DOHH2 (cell line): Measurements from ENCODE around the gene ABCC6.

Source experiments
- H3F3A ChIP-seq: fragments of 200-600 bp; sonication (generic), shearing (Covaris generic); 2 replicates; pipeline ENCODE4 v1.6.0; 2016; ENCODE audit warnings: antibody characterized with exemption, mild to moderate bottlenecking; ENCODE audit not compliant: control insufficient read depth, insufficient read depth
- H3K27ac ChIP-seq: fragments of 200-600 bp; sonication (generic); 2 replicates; pipeline ENCODE4 v1.5.1; 2014; ENCODE audit warnings: low read depth, mild to moderate bottlenecking, low read length, moderate library complexity
- H3K27me3 ChIP-seq: fragments of 200-600 bp; sonication (generic); 2 replicates; pipeline ENCODE4 v1.6.1; 2014; ENCODE audit warnings: mild to moderate bottlenecking, low read length, mixed read lengths; ENCODE audit not compliant: control insufficient read depth
- H3K36me3 ChIP-seq: fragments of 200-600 bp; sonication (generic); 2 replicates; pipeline ENCODE4 v1.6.1; 2014; ENCODE audit warnings: mild to moderate bottlenecking, low read length, moderate library complexity, mixed read lengths; ENCODE audit not compliant: control insufficient read depth
- H3K4me1 ChIP-seq: fragments of 200-600 bp; sonication (generic); 2 replicates; pipeline ENCODE4 v1.6.1; 2014; ENCODE audit warnings: mild to moderate bottlenecking, low read length, mixed read lengths; ENCODE audit not compliant: control insufficient read depth
- H3K4me2 ChIP-seq: fragments of 200-600 bp; sonication (generic); 2 replicates; pipeline ENCODE4 v1.6.0; 2014; ENCODE audit warnings: mild to moderate bottlenecking, low read length, moderate library complexity
- H3K4me3 ChIP-seq: fragments of 200-600 bp; sonication (generic); 2 replicates; pipeline ENCODE4 v1.5.1; 2014; ENCODE audit warnings: mild to moderate bottlenecking, low read length, mixed read lengths
- H3K79me2 ChIP-seq: fragments of 200-600 bp; sonication (generic); 2 replicates; pipeline ENCODE4 v1.6.1; 2014; ENCODE audit warnings: mild to moderate bottlenecking, low read length, mixed read lengths; ENCODE audit not compliant: control insufficient read depth
- H3K9me2 ChIP-seq: fragments of 200-600 bp; sonication (generic); replicated peaks from 2 replicates; pipeline ENCODE4 v1.6.1; 2014; ENCODE audit warnings: mild to moderate bottlenecking, low read length, mixed read lengths; ENCODE audit not compliant: control insufficient read depth
- H3K9me3 ChIP-seq: fragments of 200-600 bp; sonication (generic); 2 replicates; pipeline ENCODE4 v1.6.1; 2014; ENCODE audit warnings: antibody characterized with exemption, low read length, mixed read lengths; ENCODE audit not compliant: control insufficient read depth, insufficient read depth
- H4K20me1 ChIP-seq: fragments of 200-600 bp; sonication (generic); 2 replicates; pipeline ENCODE4 v1.6.0; 2014; ENCODE audit warnings: low read depth, mild to moderate bottlenecking, antibody characterized with exemption, low read length, moderate library complexity; ENCODE audit not compliant: control insufficient read depth, insufficient read depth
- EZH2phosphoT487 ChIP-seq: fragments of 200-600 bp; sonication (generic); IDR thresholded peaks from 2 replicates; pipeline ENCODE4 v1.6.1; 2017; ENCODE audit warnings: borderline replicate concordance, mild to moderate bottlenecking, antibody characterized with exemption, low read length, moderate library complexity, mixed read lengths
- TF ChIP-seq, protein P1 (sequence below): fragments of 200-600 bp; sonication (generic); IDR thresholded peaks from one replicate; pipeline ENCODE4 v1.5.1; 2014; ENCODE audit warnings: antibody characterized with exemption, mild to moderate bottlenecking, low read depth, low read length; ENCODE audit not compliant: poor library complexity, severe bottlenecking

Gene ABCC6

DNA sequence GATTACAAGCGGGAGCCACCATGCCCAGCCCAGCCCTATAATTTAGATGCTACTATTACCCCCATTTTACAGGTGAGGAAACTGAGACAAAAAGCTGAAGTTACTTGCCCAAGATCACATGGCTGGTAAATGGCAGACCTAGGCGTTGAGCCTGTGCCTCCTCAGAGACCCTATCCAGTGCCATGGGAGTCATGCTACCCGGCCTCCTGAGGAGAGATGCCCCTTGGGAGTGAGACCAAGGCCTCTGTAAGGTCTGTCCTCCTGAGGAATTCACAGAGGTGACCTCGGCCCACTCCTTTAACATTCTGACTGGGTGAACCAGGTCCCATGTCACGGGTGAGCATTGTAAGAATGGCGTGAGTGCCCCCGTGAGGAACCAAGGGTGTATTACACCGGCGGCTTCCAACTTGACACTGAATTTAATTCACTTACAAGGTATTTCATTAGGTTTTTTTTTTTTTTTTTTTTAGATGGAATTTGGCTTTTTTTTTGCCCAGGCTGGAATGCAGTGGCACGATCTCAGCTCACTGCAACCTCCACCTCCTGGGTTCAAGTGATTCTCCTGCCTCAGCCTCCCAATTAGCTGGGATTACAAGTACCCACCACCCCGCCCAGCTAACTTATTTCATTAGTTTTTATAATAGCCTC, 95.7 kb downstream of the ABCC6 start:
- H3K9me3 ChIP-seq: peaks cover 7% of the 10 kb centered on the region; the same call in 1 of the 2 replicates
- H3K4me2 ChIP-seq: no peak overlapping the region
- H3K27me3 ChIP-seq: no peaks in the 10 kb centered on the region
- H3K4me3 ChIP-seq: no peak overlapping the region
- H3K4me1 ChIP-seq: peaks cover 3% of the 10 kb centered on the region
- no peaks in the 10 kb centered on the region for H3K79me2 ChIP-seq
- no peak overlapping the region for H3K27ac ChIP-seq
- no peaks in the 10 kb centered on the region for H4K20me1 ChIP-seq
- H3F3A ChIP-seq: no peaks in the 10 kb centered on the region
- TF ChIP-seq EZH2phosphoT487: no peak
- TF ChIP-seq, protein P1, sequence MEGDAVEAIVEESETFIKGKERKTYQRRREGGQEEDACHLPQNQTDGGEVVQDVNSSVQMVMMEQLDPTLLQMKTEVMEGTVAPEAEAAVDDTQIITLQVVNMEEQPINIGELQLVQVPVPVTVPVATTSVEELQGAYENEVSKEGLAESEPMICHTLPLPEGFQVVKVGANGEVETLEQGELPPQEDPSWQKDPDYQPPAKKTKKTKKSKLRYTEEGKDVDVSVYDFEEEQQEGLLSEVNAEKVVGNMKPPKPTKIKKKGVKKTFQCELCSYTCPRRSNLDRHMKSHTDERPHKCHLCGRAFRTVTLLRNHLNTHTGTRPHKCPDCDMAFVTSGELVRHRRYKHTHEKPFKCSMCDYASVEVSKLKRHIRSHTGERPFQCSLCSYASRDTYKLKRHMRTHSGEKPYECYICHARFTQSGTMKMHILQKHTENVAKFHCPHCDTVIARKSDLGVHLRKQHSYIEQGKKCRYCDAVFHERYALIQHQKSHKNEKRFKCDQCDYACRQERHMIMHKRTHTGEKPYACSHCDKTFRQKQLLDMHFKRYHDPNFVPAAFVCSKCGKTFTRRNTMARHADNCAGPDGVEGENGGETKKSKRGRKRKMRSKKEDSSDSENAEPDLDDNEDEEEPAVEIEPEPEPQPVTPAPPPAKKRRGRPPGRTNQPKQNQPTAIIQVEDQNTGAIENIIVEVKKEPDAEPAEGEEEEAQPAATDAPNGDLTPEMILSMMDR: peak; percentile 83
- H3K9me2 ChIP-seq: no peaks in the 10 kb centered on the region
- H3K36me3 ChIP-seq: peaks cover 64% of the 10 kb centered on the region

DNA sequence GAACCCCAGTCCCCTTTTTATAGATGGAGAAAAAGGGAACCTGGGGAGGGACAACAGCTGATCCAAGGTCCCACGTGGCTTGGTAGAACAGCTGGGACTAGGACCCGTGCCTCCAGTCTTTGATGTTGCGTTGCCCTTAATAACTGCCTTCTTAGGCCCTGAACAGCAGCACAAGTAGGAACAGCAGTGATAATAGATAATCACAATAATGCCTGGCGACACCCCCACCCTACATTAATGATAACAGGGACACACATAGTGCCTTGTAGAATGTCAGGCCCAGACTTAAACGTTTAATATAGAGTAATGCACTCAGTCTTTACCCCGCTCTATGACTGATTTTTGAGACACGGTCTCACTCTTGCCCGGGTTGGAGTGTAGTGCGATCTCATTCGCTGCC, 96.4 kb downstream of the ABCC6 start:
- Histone ChIP-seq H3K79me2 (no peaks in the 10 kb centered on the region), H3K4me3 (no peak overlapping the region), H3K9me2 (no peaks in the 10 kb centered on the region), H3K9me3 (peaks cover 7% of the 10 kb centered on the region; the same call in 1 of the 2 replicates), H3K4me2 (no peak overlapping the region), H3K27ac (no peak overlapping the region), H3K4me1 (peaks cover 3% of the 10 kb centered on the region), H3F3A (no peaks in the 10 kb centered on the region), H4K20me1 (no peaks in the 10 kb centered on the region), H3K36me3 (peaks cover 68% of the 10 kb centered on the region), H3K27me3 (no peaks in the 10 kb centered on the region)
- TF ChIP-seq, protein P1: no peak
- no peak for TF ChIP-seq EZH2phosphoT487

DNA sequence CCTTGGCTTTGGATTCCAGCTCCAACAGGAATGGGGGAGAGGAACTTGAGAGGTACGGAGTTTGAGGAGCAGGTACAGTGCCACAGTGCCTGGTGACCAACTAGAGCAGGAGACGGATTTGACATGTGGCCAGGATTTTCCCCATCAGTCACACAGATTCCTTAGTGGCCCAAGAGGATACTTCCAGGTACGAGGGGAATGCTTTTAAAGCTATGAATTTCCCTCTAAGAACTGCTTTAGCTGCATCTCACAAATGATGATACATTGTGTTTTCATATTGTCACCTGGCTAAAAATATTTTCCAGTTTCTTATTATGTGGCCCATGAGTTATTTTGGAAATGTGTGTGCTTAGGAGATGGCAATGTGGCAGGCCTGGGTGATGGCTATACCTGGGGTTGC, 98.3 kb downstream of the ABCC6 start:
- no peak for TF ChIP-seq EZH2phosphoT487
- TF ChIP-seq, protein P1: no peak
- peaks cover 3% of the 10 kb centered on the region for H3K4me1 ChIP-seq
- H3K9me3 ChIP-seq: peaks cover 7% of the 10 kb centered on the region; the same call in 1 of the 2 replicates
- H3K27me3 ChIP-seq: no peaks in the 10 kb centered on the region
- no peaks in the 10 kb centered on the region for H3F3A ChIP-seq
- no peaks in the 10 kb centered on the region for H3K79me2 ChIP-seq
- H3K4me3 ChIP-seq: no peak overlapping the region
- H3K27ac ChIP-seq: no peak overlapping the region
- H3K9me2 ChIP-seq: no peaks in the 10 kb centered on the region
- peaks cover 73% of the 10 kb centered on the region for H3K36me3 ChIP-seq
- H3K4me2 ChIP-seq: no peak overlapping the region
- H4K20me1 ChIP-seq: no peaks in the 10 kb centered on the region
